Neural cell (in vitro differentiated cells): ENCODE measurements around the gene NFATC3. TPM values are rescaled to one million over a fixed set of nuclear protein-coding genes. Genes with fewer than 3 reads are reported as not detected.

Source experiments
- H2AFZ ChIP-seq: fragments of 200-600, 300-800 bp; sonication (generic), shearing (Covaris generic); 2 replicates; pipeline ENCODE4 v1.6.0; 2014; ENCODE audit warnings: low read depth, mild to moderate bottlenecking, antibody characterized with exemption, low read length, moderate library complexity
- H3F3A ChIP-seq: fragments of 200-600 bp; shearing (Covaris generic); 2 replicates; pipeline ENCODE4 v1.6.1; 2016; ENCODE audit warnings: mild to moderate bottlenecking, moderate library complexity, mixed read lengths, antibody characterized with exemption, low read length; ENCODE audit not compliant: insufficient read depth, poor library complexity, severe bottlenecking
- H3K27ac ChIP-seq: fragments of 200-600, 300-800 bp; sonication (generic), shearing (Covaris generic); 2 replicates; pipeline ENCODE4 v1.5.1; 2014; ENCODE audit warnings: mild to moderate bottlenecking, low read length, moderate library complexity
- H3K27me3 ChIP-seq: fragments of 300-800, 200-600 bp; sonication (generic), shearing (Covaris generic); 2 replicates; pipeline ENCODE4 v1.6.0; 2014; ENCODE audit warnings: mild to moderate bottlenecking, low read depth, low read length, moderate library complexity; ENCODE audit not compliant: insufficient read depth
- H3K36me3 ChIP-seq: fragments of 300-800, 200-600 bp; sonication (generic), shearing (Covaris generic); 2 replicates; pipeline ENCODE4 v1.5.1; 2014; ENCODE audit warnings: mild to moderate bottlenecking, antibody characterized with exemption, low read length, moderate library complexity; ENCODE audit not compliant: insufficient read depth
- H3K4me2 ChIP-seq: fragments of 300-800, 200-600 bp; sonication (generic), shearing (Covaris generic); 2 replicates; pipeline ENCODE4 v1.6.0; 2014; ENCODE audit warnings: mild to moderate bottlenecking, low read length
- H3K4me3 ChIP-seq: fragments of 300-800, 200-600 bp; sonication (generic), shearing (Covaris generic); 2 replicates; pipeline ENCODE4 v1.5.1; 2014; ENCODE audit warnings: mild to moderate bottlenecking, low read length, moderate library complexity
- H3K79me2 ChIP-seq: fragments of 200-600 bp; shearing (Covaris generic); replicated peaks from 2 replicates; pipeline ENCODE4 v1.6.0; 2014; ENCODE audit warnings: mild to moderate bottlenecking, low read length, moderate library complexity; ENCODE audit not compliant: insufficient read depth
- H3K9ac ChIP-seq: fragments of 300-800, 200-600 bp; sonication (generic), shearing (Covaris generic); 2 replicates; pipeline ENCODE4 v1.6.1; 2016; ENCODE audit warnings: mild to moderate bottlenecking, low read length, mixed read lengths
- H3K9me2 ChIP-seq: fragments of 200-600 bp; shearing (Covaris generic); 2 replicates; pipeline ENCODE4 v1.6.1; 2016; ENCODE audit warnings: mild to moderate bottlenecking, low read length, mixed read lengths; ENCODE audit not compliant: insufficient read depth
- H3K9me3 ChIP-seq: fragments of 200-600, 300-800 bp; sonication (generic), shearing (Covaris generic); 2 replicates; pipeline ENCODE4 v1.6.1; 2016; ENCODE audit warnings: mild to moderate bottlenecking, mixed run types, low read length, moderate library complexity, mixed read lengths
- H4K20me1 ChIP-seq: fragments of 200-600 bp; shearing (Covaris generic); 2 replicates; pipeline ENCODE4 v1.6.1; 2016; ENCODE audit warnings: mild to moderate bottlenecking, mixed run types; ENCODE audit not compliant: insufficient read depth
- EP300 ChIP-seq: fragments of 450-650 bp; conservative IDR thresholded peaks from 2 replicates; pipeline ENCODE4 v1.6.1; 2014; ENCODE audit warnings: antibody characterized with exemption, mild to moderate bottlenecking, moderate library complexity; ENCODE audit not compliant: poor library complexity, severe bottlenecking
- EZH2 ChIP-seq: fragments of 200-600, 300-800 bp; shearing (Covaris generic), sonication (generic); IDR thresholded peaks from 2 replicates; pipeline ENCODE4 v1.6.1; 2014; ENCODE audit warnings: antibody characterized with exemption, low read length, borderline replicate concordance, mild to moderate bottlenecking; ENCODE audit not compliant: insufficient read depth, poor library complexity, severe bottlenecking
- MXI1 ChIP-seq: fragments of 450-650 bp; conservative IDR thresholded peaks from 2 replicates; pipeline ENCODE4 v1.6.1; 2014; ENCODE audit warnings: antibody characterized with exemption, mild to moderate bottlenecking; ENCODE audit not compliant: poor library complexity, severe bottlenecking
- POLR2AphosphoS5 ChIP-seq: IDR thresholded peaks from 2 replicates; pipeline ENCODE4 v1.6.1; 2012
- RAD21 ChIP-seq: fragments of 450-650 bp; conservative IDR thresholded peaks from 2 replicates; pipeline ENCODE4 v1.6.1; 2014; ENCODE audit warnings: antibody characterized with exemption, mild to moderate bottlenecking, moderate library complexity
- SMC3 ChIP-seq: fragments of 450-650 bp; conservative IDR thresholded peaks from 2 replicates; pipeline ENCODE4 v1.6.1; 2014; ENCODE audit warnings: antibody characterized with exemption, mild to moderate bottlenecking, moderate library complexity; ENCODE audit not compliant: poor library complexity
- TAF1 ChIP-seq: IDR thresholded peaks from 2 replicates; pipeline ENCODE4 v1.6.1; 2012; ENCODE audit warnings: low read depth
- polyA plus RNA-seq: library from polyadenylated mRNA; depleted of rRNA; stranded (reverse); fragments of >200 nt; gene quantifications from 2 replicates; pipeline ENCODE4 v1.2.3, GENCODE V29; 2014
- TF ChIP-seq, protein P1 (sequence below): IDR thresholded peaks from 2 replicates; pipeline ENCODE4 v1.6.1; 2012; ENCODE audit warnings: borderline replicate concordance
- TF ChIP-seq, protein P2 (sequence below): fragments of 450-650 bp; IDR thresholded peaks from 2 replicates; pipeline ENCODE4 v1.5.1; 2014; ENCODE audit warnings: antibody characterized with exemption, mild to moderate bottlenecking, moderate library complexity; ENCODE audit not compliant: poor library complexity, severe bottlenecking

The NFATC3 gene
- polyA plus RNA-seq, 1 donor from 2014 or later, result 6.2 TPM

DNA sequence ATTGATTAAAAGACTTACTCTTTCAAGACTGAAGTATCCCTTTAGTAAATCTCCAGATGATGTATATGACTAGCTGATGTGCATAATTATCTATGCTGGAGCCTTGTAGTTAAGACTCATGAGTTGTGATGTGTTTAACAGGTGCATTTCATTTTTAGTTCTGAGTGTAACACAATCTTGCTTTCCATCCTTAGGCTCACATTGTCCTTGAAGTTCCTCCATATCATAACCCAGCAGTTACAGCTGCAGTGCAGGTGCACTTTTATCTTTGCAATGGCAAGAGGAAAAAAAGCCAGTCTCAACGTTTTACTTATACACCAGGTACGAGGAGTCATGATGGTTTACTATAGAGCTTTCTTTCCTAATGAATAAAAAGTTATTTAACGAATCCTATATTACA, 97.9 kb downstream of the NFATC3 start:
- Histone ChIP-seq H2AFZ (no peak overlapping the region), H3K9me2 (no peaks in the 10 kb centered on the region), H3K36me3 (no peaks in the 10 kb centered on the region), H3K9me3 (no peaks in the 10 kb centered on the region), H4K20me1 (no peaks in the 10 kb centered on the region), H3F3A (no peaks in the 10 kb centered on the region), H3K4me3 (no peak overlapping the region), H3K27me3 (no peaks in the 10 kb centered on the region), H3K27ac (no peak overlapping the region), H3K79me2 (no peaks in the 10 kb centered on the region), H3K9ac (no peak overlapping the region), H3K4me2 (no peak overlapping the region)
- TF ChIP-seq SMC3 (no peak), EP300 (no peak), POLR2AphosphoS5 (no peak), TAF1 (no peak), RAD21 (no peak), EZH2 (no peak), MXI1 (no peak)
- TF ChIP-seq, protein P1, sequence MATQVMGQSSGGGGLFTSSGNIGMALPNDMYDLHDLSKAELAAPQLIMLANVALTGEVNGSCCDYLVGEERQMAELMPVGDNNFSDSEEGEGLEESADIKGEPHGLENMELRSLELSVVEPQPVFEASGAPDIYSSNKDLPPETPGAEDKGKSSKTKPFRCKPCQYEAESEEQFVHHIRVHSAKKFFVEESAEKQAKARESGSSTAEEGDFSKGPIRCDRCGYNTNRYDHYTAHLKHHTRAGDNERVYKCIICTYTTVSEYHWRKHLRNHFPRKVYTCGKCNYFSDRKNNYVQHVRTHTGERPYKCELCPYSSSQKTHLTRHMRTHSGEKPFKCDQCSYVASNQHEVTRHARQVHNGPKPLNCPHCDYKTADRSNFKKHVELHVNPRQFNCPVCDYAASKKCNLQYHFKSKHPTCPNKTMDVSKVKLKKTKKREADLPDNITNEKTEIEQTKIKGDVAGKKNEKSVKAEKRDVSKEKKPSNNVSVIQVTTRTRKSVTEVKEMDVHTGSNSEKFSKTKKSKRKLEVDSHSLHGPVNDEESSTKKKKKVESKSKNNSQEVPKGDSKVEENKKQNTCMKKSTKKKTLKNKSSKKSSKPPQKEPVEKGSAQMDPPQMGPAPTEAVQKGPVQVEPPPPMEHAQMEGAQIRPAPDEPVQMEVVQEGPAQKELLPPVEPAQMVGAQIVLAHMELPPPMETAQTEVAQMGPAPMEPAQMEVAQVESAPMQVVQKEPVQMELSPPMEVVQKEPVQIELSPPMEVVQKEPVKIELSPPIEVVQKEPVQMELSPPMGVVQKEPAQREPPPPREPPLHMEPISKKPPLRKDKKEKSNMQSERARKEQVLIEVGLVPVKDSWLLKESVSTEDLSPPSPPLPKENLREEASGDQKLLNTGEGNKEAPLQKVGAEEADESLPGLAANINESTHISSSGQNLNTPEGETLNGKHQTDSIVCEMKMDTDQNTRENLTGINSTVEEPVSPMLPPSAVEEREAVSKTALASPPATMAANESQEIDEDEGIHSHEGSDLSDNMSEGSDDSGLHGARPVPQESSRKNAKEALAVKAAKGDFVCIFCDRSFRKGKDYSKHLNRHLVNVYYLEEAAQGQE, result no peak
- TF ChIP-seq, protein P2, sequence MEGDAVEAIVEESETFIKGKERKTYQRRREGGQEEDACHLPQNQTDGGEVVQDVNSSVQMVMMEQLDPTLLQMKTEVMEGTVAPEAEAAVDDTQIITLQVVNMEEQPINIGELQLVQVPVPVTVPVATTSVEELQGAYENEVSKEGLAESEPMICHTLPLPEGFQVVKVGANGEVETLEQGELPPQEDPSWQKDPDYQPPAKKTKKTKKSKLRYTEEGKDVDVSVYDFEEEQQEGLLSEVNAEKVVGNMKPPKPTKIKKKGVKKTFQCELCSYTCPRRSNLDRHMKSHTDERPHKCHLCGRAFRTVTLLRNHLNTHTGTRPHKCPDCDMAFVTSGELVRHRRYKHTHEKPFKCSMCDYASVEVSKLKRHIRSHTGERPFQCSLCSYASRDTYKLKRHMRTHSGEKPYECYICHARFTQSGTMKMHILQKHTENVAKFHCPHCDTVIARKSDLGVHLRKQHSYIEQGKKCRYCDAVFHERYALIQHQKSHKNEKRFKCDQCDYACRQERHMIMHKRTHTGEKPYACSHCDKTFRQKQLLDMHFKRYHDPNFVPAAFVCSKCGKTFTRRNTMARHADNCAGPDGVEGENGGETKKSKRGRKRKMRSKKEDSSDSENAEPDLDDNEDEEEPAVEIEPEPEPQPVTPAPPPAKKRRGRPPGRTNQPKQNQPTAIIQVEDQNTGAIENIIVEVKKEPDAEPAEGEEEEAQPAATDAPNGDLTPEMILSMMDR, result no peak

DNA sequence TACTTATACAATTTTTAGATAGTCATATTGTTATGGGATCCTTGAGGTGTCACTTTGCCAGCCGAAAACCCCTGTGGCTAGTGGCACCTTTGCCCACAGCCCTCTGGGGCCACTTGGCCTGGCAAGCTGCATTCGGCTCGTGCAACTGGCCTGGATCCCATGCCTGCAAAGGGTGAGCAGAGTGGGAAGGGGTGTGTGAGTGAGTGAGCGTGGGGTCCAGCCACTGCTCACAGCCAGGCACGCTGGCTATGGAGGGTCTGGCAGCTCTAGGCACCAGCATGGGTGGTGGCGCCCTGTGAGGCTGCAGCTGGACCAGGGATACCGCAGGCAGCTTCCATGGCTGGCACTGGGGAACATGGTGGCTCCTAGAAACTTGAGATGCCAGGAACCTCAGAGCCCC, 101.7 kb downstream of the NFATC3 start:
- Histone ChIP-seq H2AFZ (no peak overlapping the region), H3K9me2 (no peaks in the 10 kb centered on the region), H3K36me3 (no peaks in the 10 kb centered on the region), H3K9me3 (no peaks in the 10 kb centered on the region), H4K20me1 (no peaks in the 10 kb centered on the region), H3F3A (no peaks in the 10 kb centered on the region), H3K27me3 (no peaks in the 10 kb centered on the region), H3K9ac (no peak overlapping the region), H3K27ac (no peak overlapping the region), H3K4me2 (no peak overlapping the region), H3K79me2 (no peaks in the 10 kb centered on the region), H3K4me3 (no peak overlapping the region)
- TF ChIP-seq EZH2 (no peak), SMC3 (no peak), MXI1 (no peak), TAF1 (no peak), POLR2AphosphoS5 (no peak), RAD21 (no peak), EP300 (no peak)
- TF ChIP-seq, protein P1, result no peak
- TF ChIP-seq, protein P2, result no peak
